Kidney (tissue), 2 donors: ENCODE measurements around the gene FAM13A. TPM values are rescaled to one million over a fixed set of nuclear protein-coding genes. Genes with fewer than 3 reads are reported as not detected.

Experiments
- polyA plus RNA-seq: library from polyadenylated mRNA; stranded (reverse); fragments of 350-450 nt; fragmentation: Illumina TruSeq; extraction: RNeasy Lipid Tissue Mini Kit (QIAGEN cat#74804); gene quantifications from one replicate; pipeline ENCODE4 v1.2.3, GENCODE V29; 2014; ENCODE audit warnings: low read depth, low replicate concordance; ENCODE audit not compliant: insufficient read depth
- total RNA-seq: library from RNA; stranded (reverse); fragmentation: NEBNext Ultra II Directional; extraction: Animal tissue kit (Norgen Biotek cat#: 25700); gene quantifications from one replicate; pipeline ENCODE4 v1.2.1, GENCODE V29; 2021
- donor health status: DM: yes; HTN: yes; CAD: no.

FAM13A gene
- total and polyA plus RNA-seq, 2 donors from 2014 or later, result 12.9 to 48.3 TPM

Other genes with a start within 250 kb of the FAM13A start
- gene TIGD2, start 54.3 kb upstream of the FAM13A start, total RNA-seq, result 9.1 TPM
- gene TIGD2, start 54.3 kb upstream of the FAM13A start, polyA plus RNA-seq, result 5.1 TPM